ENCODE results near the gene STX4.

Gene STX4

GRCh38 chr16:31022544-31023251, 10.7 kb upstream of the STX4 start:
- no peak for DNase-seq

GRCh38 chr16:31023252-31023602, 10.1 kb upstream of the STX4 start:
- DNase-seq: no peak

GRCh38 chr16:31023627-31024226, 9.6 kb upstream of the STX4 start:
- DNase-seq: no peak

GRCh38 chr16:31025339-31025738, 8.0 kb upstream of the STX4 start:
- DNase-seq: no peak

GRCh38 chr16:31029272-31029671, 4.1 kb upstream of the STX4 start:
- no peak for DNase-seq

- DNase-seq: no peak
These were observed 2.1 kb upstream of the STX4 start for GRCh38 chr16:31031276-31031675.

- peak; percentile 90 to 92 for DNase-seq
These were observed 543 bp downstream of the STX4 start for GRCh38 chr16:31033709-31034492.

- no peak for DNase-seq
These were observed 3.3 kb downstream of the STX4 start for GRCh38 chr16:31036691-31037090.

- DNase-seq: no peak
These were observed 5.6 kb downstream of the STX4 start for GRCh38 chr16:31038993-31039392.

GRCh38 chr16:31042866-31043265, 9.5 kb downstream of the STX4 start:
- DNase-seq: no peak

GRCh38 chr16:31043352-31043751, 10.0 kb downstream of the STX4 start:
- DNase-seq: no peak

- no peak for DNase-seq
These were observed 10.6 kb downstream of the STX4 start for GRCh38 chr16:31043898-31044481.

GRCh38 chr16:31050280-31051030, 17.1 kb downstream of the STX4 start:
- DNase-seq: no peak

GRCh38 chr16:31052114-31052513, 18.8 kb downstream of the STX4 start:
- DNase-seq: peak in 1 of 2 experiments; percentile 7

GRCh38 chr16:31055613-31056012, 22.3 kb downstream of the STX4 start:
- DNase-seq: no peak

GRCh38 chr16:31061126-31061812, 27.9 kb downstream of the STX4 start:
- DNase-seq: no peak

GRCh38 chr16:31061813-31062440, 28.6 kb downstream of the STX4 start:
- DNase-seq: no peak

- no peak for DNase-seq
These were observed 30.1 kb downstream of the STX4 start for GRCh38 chr16:31063495-31063842.

GRCh38 chr16:31063843-31064611, 30.7 kb downstream of the STX4 start:
- no peak for DNase-seq

- no peak for DNase-seq
These were observed 31.6 kb downstream of the STX4 start for GRCh38 chr16:31064882-31065461.

- DNase-seq: no peak
These were observed 34.0 kb downstream of the STX4 start for GRCh38 chr16:31067342-31067741.

Measured in activated CD4-positive, alpha-beta T cell treated with anti-CD3 and anti-CD28 coated beads, Interleukin-2, amount 50 U/mL, for 48 hours (primary cell).